IMR-90 (cell line): Measurements from ENCODE around the gene GPRC5C. TPM values are rescaled to one million over a fixed set of nuclear protein-coding genes. Genes with fewer than 3 reads are reported as not detected.

Experiments
- ATAC-seq: fragments of 200-7000 bp; cut with Tn5 transposase; 2 replicates; pipeline ENCODE4 v1.9.1; 2020; ENCODE audit warnings: low read depth, mild to moderate bottlenecking, moderate library complexity
- BruUV-seq: library from RNA; stranded (reverse); fragments of 400-500 nt; replicated peaks from 2 replicates; lab custom pipeline; 2021; lab: Mats Ljungman, UMichigan
- CTCF ChIA-PET: fragments of 300-600 bp; formaldehyde crosslinking; extraction: SDS; loops from one replicate; lab custom pipeline; 2021; ENCODE audit warnings: antibody characterized with exemption; lab: Yijun Ruan, JAX
- POLR2A ChIA-PET: fragments of 300-600 bp; sonication (Branson Sonifier 250); formaldehyde crosslinking; loops from one replicate; lab custom pipeline; 2022; ENCODE audit warnings: antibody characterized with exemption; ENCODE audit not compliant: unreplicated experiment; lab: Charles Lee
- DNase-seq: peaks from one replicate; pipeline ENCODE4 v3.0.0; 2013
- H2AFZ ChIP-seq: replicated peaks from 2 replicates; pipeline ENCODE3; 2013; ENCODE audit warnings: low read length, mild to moderate bottlenecking; ENCODE audit not compliant: poor library complexity
- H2AK5ac ChIP-seq: 2 replicates; pipeline ENCODE4 v1.6.1; 2013; ENCODE audit warnings: low read depth, low read length, inconsistent platforms
- H2AK9ac ChIP-seq: replicated peaks from 2 replicates; pipeline ENCODE3; 2013; ENCODE audit warnings: mild to moderate bottlenecking, low read depth, low read length, moderate library complexity; ENCODE audit not compliant: poor library complexity
- H2BK120ac ChIP-seq: 2 replicates; pipeline ENCODE4 v1.6.1; 2013; ENCODE audit warnings: low read depth, low read length, inconsistent platforms
- H2BK15ac ChIP-seq: 3 replicates; pipeline ENCODE4 v1.6.1; 2013; ENCODE audit warnings: low read depth, low read length, inconsistent platforms
- H2BK20ac ChIP-seq: 2 replicates; pipeline ENCODE4 v1.6.1; 2013; ENCODE audit warnings: low read depth, mild to moderate bottlenecking, inconsistent platforms, low read length, moderate library complexity
- H2BK5ac ChIP-seq: 2 replicates; pipeline ENCODE4 v1.6.1; 2013; ENCODE audit warnings: mild to moderate bottlenecking, low read depth, low read length, inconsistent platforms; ENCODE audit not compliant: poor library complexity, severe bottlenecking
- H3K14ac ChIP-seq: replicated peaks from 2 replicates; pipeline ENCODE4 v1.6.1; 2013; ENCODE audit warnings: low read depth, low read length, inconsistent platforms
- H3K18ac ChIP-seq: 2 replicates; pipeline ENCODE4 v1.6.1; 2013; ENCODE audit warnings: low read depth, low read length, control low read depth
- H3K23ac ChIP-seq: 2 replicates; pipeline ENCODE4 v1.6.1; 2013; ENCODE audit warnings: low read depth, low read length, inconsistent platforms
- H3K27ac ChIP-seq: 2 replicates; pipeline ENCODE4 v1.5.1; 2013; ENCODE audit warnings: mild to moderate bottlenecking, control low read depth, low read length; ENCODE audit not compliant: insufficient read depth
- H3K27me3 ChIP-seq: 2 replicates; pipeline ENCODE4 v1.6.1; 2013; ENCODE audit warnings: low read length; ENCODE audit not compliant: control insufficient read depth, insufficient read depth
- H3K36me3 ChIP-seq: 2 replicates; pipeline ENCODE4 v1.6.1; 2013; ENCODE audit warnings: low read length, mixed read lengths; ENCODE audit not compliant: control insufficient read depth, insufficient read depth
- H3K4ac ChIP-seq: 2 replicates; pipeline ENCODE4 v1.6.1; 2013; ENCODE audit warnings: low read depth, low read length, inconsistent platforms
- H3K4me1 ChIP-seq: 2 replicates; pipeline ENCODE4 v1.6.1; 2013; ENCODE audit warnings: low read length, mixed read lengths; ENCODE audit not compliant: control insufficient read depth, insufficient read depth
- H3K4me2 ChIP-seq: 2 replicates; pipeline ENCODE4 v1.6.1; 2013; ENCODE audit warnings: low read depth, mild to moderate bottlenecking, control low read depth, low read length, moderate library complexity
- H3K4me3 ChIP-seq: 2 replicates; pipeline ENCODE4 v1.5.1; 2013; ENCODE audit warnings: low read depth, mild to moderate bottlenecking, control low read depth, low read length, moderate library complexity; ENCODE audit not compliant: insufficient read depth
- H3K56ac ChIP-seq: 2 replicates; pipeline ENCODE4 v1.6.1; 2013; ENCODE audit warnings: low read length, inconsistent platforms; ENCODE audit not compliant: insufficient read depth; ENCODE audit errors: extremely low read depth
- H3K79me1 ChIP-seq, 2 experiments: 2 replicates each; pipeline ENCODE4 v1.6.1; 2013; ENCODE audit warnings: low read length in 2 of 2, inconsistent platforms in 1 of 2, low read depth in 1 of 2
- H3K9ac ChIP-seq: 2 replicates; pipeline ENCODE4 v1.6.1; 2013; ENCODE audit warnings: low read depth, low read length, control low read depth
- H3K9me1 ChIP-seq: 2 replicates; pipeline ENCODE4 v1.6.1; 2013; ENCODE audit warnings: low read length, inconsistent platforms; ENCODE audit not compliant: insufficient read depth
- H3K9me3 ChIP-seq: 2 replicates; pipeline ENCODE4 v1.6.1; 2013; ENCODE audit warnings: low read length; ENCODE audit not compliant: control insufficient read depth, insufficient read depth
- H4K20me1 ChIP-seq: 2 replicates; pipeline ENCODE4 v1.6.1; 2013; ENCODE audit warnings: low read length, inconsistent platforms; ENCODE audit not compliant: insufficient read depth
- H4K5ac ChIP-seq: 2 replicates; pipeline ENCODE4 v1.6.1; 2013; ENCODE audit warnings: mild to moderate bottlenecking, low read depth, low read length, control low read depth
- H4K8ac ChIP-seq, 2 experiments: 2 replicates each; pipeline ENCODE4 v1.6.1; 2013; ENCODE audit warnings: low read depth in 2 of 2, low read length in 2 of 2, control low read depth in 1 of 2, inconsistent platforms in 1 of 2
- H4K91ac ChIP-seq: 2 replicates; pipeline ENCODE4 v1.6.1; 2013; ENCODE audit warnings: low read depth, low read length, inconsistent platforms; ENCODE audit not compliant: insufficient read depth
- BHLHE40 ChIP-seq: fragments of 150-350 bp; IDR thresholded peaks from 2 replicates; pipeline ENCODE4 v1.6.1; 2016; ENCODE audit warnings: mild to moderate bottlenecking, low read depth, low read length
- CEBPB ChIP-seq: IDR thresholded peaks from 2 replicates; pipeline ENCODE4 v1.6.1; 2012; ENCODE audit warnings: low read depth, low read length, improper control_type of control experiment
- SMC3 ChIP-seq: fragments of 150-350 bp; IDR thresholded peaks from 2 replicates; pipeline ENCODE4 v1.6.1; 2016; ENCODE audit warnings: low read depth, mild to moderate bottlenecking, antibody characterized with exemption, low read length, moderate library complexity
- WGBS, 2 experiments: methylation state at CpG; one replicate each; pipeline versions ENCODE4 v1.1.5 to v1.1.7; 2013; ENCODE audit warnings: missing lambda C conversion rate in 2 of 2; ENCODE audit not compliant: insufficient read length in 1 of 2; ENCODE audit errors: extremely low coverage in 2 of 2; 5-methylcytosine and 5-hydroxymethylcytosine counted together
- dilution Hi-C: fragments of 300-500 bp; cut with HindIII; formaldehyde crosslinking; loops from one replicate; pipeline ENCODE4 v1.14.3; 2018; ENCODE audit warnings: low sequenced_read_pairs; ENCODE audit not compliant: unreplicated experiment
- in situ Hi-C: fragments of 300-500 bp; cut with MboI; formaldehyde crosslinking; loops from 3 replicates; pipeline ENCODE4 v1.14.3; 2019; ENCODE audit warnings: low sequenced_read_pairs, inconsistent platforms, mixed read lengths
- intact Hi-C: fragments of 100-400 bp; cut with micrococcal nuclease; formaldehyde crosslinking; loops from 2 replicates; pipeline ENCODE4 v1.10.0; 2022
- polyA plus RNA-seq, 3 experiments: library from polyadenylated mRNA; depleted of rRNA; stranded (reverse); fragments of >200 nt; gene quantifications; 2 replicates each; pipeline ENCODE4 v1.2.3, GENCODE V29; 2012; ENCODE audit warnings: low replicate concordance in 1 of 3
- total RNA-seq: library from RNA; depleted of rRNA; stranded (reverse); fragments of >200 nt; gene quantifications from 2 replicates; pipeline ENCODE4 v1.2.3, GENCODE V29; 2012
- TF ChIP-seq, protein P1 (sequence below): conservative IDR thresholded peaks from 2 replicates; pipeline ENCODE4 v1.5.1; 2012; ENCODE audit warnings: mild to moderate bottlenecking, low read depth, low read length, improper control_type of control experiment

The GPRC5C gene
- total and polyA plus RNA-seq, 2 of the 4 experiments (the other 2 are of a cell fraction): not detected

DNA sequence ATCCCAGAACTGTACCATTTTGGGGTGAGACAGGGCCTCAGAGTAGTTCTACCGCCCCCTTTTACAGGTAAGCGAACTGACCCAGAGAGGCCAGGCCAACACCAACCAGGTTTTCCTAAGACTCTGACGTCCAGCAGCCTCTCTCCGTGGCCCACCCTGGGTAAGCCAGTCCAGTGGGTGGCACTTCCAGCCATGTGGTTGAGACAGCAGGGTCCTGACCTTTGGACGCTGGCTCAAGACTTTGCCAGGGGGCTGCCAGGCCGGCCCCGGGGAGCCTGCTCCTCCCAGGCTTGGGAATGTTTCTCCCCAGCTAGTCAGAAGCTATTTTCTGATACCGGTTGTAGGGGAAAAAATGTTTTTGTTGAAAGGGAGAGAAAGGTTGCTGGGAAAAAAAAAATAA lies 16.9 kb downstream of the GPRC5C start:
- CTCF ChIA-PET: no interaction called here
- no peak overlapping the region for H4K5ac ChIP-seq
- TF ChIP-seq CEBPB (no peak), SMC3 (no peak), BHLHE40 (no peak)
- TF ChIP-seq, protein P1, sequence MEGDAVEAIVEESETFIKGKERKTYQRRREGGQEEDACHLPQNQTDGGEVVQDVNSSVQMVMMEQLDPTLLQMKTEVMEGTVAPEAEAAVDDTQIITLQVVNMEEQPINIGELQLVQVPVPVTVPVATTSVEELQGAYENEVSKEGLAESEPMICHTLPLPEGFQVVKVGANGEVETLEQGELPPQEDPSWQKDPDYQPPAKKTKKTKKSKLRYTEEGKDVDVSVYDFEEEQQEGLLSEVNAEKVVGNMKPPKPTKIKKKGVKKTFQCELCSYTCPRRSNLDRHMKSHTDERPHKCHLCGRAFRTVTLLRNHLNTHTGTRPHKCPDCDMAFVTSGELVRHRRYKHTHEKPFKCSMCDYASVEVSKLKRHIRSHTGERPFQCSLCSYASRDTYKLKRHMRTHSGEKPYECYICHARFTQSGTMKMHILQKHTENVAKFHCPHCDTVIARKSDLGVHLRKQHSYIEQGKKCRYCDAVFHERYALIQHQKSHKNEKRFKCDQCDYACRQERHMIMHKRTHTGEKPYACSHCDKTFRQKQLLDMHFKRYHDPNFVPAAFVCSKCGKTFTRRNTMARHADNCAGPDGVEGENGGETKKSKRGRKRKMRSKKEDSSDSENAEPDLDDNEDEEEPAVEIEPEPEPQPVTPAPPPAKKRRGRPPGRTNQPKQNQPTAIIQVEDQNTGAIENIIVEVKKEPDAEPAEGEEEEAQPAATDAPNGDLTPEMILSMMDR: no peak
- peaks cover 3% of the 10 kb centered on the region; the same call in 1 of the 2 replicates for H3K9me3 ChIP-seq
- ATAC-seq (no peak), DNase-seq (no peak)
- 50% methylated on average over 2 of the region's 8 CpGs; no CpG with 5 or more reads in 1 of the 2 experiments for WGBS, 2 experiments
- no peak overlapping the region for H2BK5ac ChIP-seq
- H3K27me3 ChIP-seq: no peaks in the 10 kb centered on the region; the same call in 1 of the 2 replicates
- H3K9me1 ChIP-seq: no peaks in the 10 kb centered on the region
- no peak overlapping the region for H3K14ac ChIP-seq
- H3K56ac ChIP-seq: no peak overlapping the region
- no peak overlapping the region for H3K4me2 ChIP-seq
- no peak overlapping the region for H2BK20ac ChIP-seq
- H3K4me3 ChIP-seq: no peak overlapping the region
- H4K91ac ChIP-seq: no peak overlapping the region
- no peak overlapping the region for H2BK120ac ChIP-seq
- H3K18ac ChIP-seq: no peak overlapping the region
- no peaks in the 10 kb centered on the region for H3K79me1 ChIP-seq
- dilution Hi-C loops: no loop called here
- no peak overlapping the region for H3K23ac ChIP-seq
- no peak overlapping the region for H2BK15ac ChIP-seq
- in situ Hi-C loops: no loop called here
- no TSS peak for BruUV-seq
- H3K9ac ChIP-seq: no peak overlapping the region
- no peaks in the 10 kb centered on the region for H3K36me3 ChIP-seq
- no peaks in the 10 kb centered on the region for H3K4me1 ChIP-seq
- no peak overlapping the region for H3K27ac ChIP-seq
- no peak overlapping the region for H2AFZ ChIP-seq
- H2AK5ac ChIP-seq: no peak overlapping the region
- H4K8ac ChIP-seq: no peak overlapping the region
- no peak overlapping the region for H3K4ac ChIP-seq
- intact Hi-C loops: no loop called here
- H2AK9ac ChIP-seq: no peak overlapping the region
- POLR2A ChIA-PET: no interaction called here
- no peaks in the 10 kb centered on the region for H4K20me1 ChIP-seq
